Stimulated activated CD8-positive, alpha-beta memory T cell treated with anti-CD3 and anti-CD28 coated beads, Interleukin-7, amount 100 ng/mL, for 48 hours (primary cell): ENCODE results near the gene EDIL3.

Source experiments
- DNase-seq, 2 donors: peaks; one replicate each; pipeline ENCODE4 v3.0.0-alpha.2; 2020; ENCODE audit warnings: low read depth in 1 of 2; ENCODE audit errors: extremely low read depth in 1 of 2

The EDIL3 gene

DNA sequence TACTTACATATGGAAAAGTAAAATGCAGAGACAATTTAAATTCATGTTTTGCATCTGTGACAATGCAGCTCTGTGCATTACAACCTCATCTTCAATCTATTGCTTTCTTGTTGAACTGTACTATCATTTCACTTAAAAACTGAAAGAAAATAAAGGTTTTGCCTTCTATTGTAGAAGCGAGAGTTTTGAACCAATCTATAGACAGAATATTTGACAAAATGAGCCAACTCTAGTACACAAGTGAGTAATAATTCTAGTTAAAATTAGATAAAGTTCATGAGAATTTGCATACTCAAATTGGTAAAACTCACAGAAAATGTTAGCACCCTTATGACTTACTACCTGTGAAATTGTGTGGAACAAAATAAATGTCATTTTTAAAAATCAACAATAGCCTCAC lies 123.7 kb downstream of the EDIL3 start:
- no peak for DNase-seq

DNA sequence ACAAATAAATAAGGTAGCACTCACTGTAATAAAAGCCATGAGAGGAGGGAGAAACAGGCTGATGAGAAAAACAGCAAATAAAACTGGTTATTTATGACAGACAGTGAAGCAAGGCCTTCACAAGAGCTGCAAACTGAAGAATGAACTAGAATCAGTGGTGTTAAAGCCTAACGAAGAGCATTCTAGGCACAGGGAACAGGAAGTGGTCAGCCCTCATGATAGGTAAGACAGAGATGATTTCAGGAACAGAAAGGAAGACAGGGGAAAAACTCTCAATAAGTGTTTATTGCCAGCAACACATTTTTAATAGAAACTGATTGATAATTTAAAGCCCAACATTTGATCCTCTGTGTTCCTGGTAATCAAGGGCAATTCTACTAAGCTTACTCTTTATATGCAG lies 124.5 kb downstream of the EDIL3 start:
- no peak for DNase-seq

- DNase-seq: no peak
These were observed 125.2 kb downstream of the EDIL3 start for GRCh38 chr5:84259283-84260045.

GRCh38 chr5:84257061-84257460 lies 127.6 kb downstream of the EDIL3 start:
- no peak for DNase-seq

DNA sequence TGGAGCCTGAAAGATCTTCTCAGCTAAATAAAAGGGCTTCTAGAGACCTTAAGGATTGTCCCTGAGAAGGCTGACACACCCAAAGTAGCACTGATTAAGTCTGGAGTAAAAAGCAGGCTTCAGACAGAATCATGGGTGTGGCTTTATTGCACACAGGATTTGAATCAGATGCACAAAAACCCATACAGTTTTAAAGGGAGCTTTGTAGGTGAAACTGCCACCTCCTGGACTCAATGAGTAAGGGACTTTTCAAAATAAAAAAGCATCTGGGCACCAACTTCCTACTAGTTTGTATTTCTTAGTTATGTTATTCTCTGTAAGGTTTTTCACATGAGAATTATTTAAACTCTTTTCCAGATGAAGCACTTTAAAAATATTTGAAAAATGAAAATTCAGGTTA lies 129.4 kb downstream of the EDIL3 start:
- DNase-seq: no peak

DNA sequence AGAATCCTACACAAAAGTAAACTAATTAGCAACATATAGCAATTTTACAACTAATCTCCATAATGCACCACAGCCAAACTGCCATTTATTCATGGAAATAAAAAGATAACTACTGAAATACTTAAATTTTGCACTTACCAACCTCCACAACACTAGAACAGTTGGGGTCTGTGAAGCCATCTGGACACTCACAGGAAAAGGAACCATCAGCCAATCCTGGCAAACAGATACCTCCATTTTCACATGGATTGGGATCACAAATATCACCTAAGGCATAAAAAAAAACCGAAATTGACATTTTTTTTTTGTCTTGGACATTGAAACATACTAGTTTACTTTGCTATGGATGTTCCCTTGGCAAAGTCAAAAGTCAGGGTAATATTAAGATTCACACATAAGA lies 130.7 kb downstream of the EDIL3 start:
- DNase-seq: no peak

GRCh38 chr5:84251503-84251902 lies 133.2 kb downstream of the EDIL3 start:
- no peak for DNase-seq

GRCh38 chr5:84249918-84250630 lies 134.6 kb downstream of the EDIL3 start:
- DNase-seq: no peak

DNA sequence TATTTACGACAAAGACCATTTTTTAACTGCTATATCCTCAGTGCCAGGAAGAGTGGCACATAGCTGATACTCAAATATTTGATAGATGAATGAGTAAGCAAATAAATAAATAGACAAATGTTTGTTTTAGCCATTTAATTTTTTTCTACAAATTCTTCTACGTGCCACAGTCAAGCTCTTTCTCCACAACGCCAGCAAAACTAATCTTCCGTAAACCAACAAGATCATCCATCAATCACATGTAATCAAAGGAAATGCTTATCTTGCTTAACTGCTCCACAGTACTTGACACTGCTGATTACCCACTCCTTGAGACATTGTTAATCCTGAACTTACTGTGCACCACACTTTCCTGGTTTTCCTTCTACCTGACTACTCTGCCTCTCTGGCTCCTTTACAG lies 136.7 kb downstream of the EDIL3 start:
- no peak for DNase-seq

DNA sequence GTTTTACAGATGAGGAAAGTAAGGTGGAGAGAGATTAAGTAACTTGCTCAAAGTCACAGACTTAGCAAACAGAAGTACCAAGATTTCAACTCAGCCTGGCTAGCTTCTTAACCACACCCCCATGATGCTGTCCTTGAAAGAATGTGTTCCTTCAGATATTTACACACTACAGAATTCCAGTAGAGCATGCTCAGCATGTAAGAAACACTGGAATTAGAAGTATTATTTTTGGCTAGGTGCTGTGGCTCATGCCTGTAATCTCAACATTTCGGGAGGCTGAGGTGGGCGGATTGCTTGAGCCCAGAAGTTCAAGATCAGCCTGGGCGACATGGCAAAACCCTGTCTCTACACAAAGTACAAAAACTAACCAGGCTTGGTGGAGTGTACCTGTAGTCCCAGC lies 142.4 kb downstream of the EDIL3 start:
- DNase-seq: no peak

DNA sequence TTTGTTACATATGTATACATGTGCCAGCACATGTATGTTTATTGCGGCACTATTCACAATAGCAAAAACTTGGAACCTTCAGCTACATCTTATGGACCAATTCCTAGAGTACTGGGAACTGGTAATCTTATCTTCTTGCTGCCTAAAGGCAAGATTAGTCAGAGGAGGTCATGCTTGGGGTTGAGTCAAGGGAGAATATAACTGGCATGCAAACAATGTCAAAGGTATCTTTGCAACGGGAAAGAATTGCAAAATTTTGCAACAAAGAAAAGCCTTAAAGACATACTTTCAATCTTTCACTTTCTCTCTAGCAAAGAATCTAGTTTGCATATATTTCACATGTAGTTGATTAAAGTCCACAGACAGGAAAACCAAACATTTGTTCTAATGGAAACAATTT lies 145.2 kb downstream of the EDIL3 start:
- no peak for DNase-seq

GRCh38 chr5:84237126-84237525 lies 147.6 kb downstream of the EDIL3 start:
- DNase-seq: no peak

DNA sequence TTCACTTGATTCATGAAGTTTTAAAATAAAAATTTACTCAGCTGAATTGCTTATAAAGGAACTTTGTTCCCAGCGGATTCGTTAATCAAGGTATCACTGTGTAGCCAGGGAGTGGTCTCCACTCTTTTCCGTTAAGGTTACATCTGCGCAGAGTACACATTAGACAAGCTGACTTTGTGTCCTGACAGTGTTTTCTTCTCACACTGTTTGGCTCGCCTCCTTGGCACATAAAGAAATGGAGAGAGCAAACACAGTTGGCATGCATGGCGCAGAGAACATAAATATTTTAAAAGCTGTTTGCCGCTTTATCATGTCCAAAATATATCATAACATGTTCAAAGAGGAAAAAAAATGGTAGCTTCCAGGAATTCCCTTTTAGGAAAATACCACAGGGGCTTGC lies 153.2 kb downstream of the EDIL3 start:
- no peak for DNase-seq

DNA sequence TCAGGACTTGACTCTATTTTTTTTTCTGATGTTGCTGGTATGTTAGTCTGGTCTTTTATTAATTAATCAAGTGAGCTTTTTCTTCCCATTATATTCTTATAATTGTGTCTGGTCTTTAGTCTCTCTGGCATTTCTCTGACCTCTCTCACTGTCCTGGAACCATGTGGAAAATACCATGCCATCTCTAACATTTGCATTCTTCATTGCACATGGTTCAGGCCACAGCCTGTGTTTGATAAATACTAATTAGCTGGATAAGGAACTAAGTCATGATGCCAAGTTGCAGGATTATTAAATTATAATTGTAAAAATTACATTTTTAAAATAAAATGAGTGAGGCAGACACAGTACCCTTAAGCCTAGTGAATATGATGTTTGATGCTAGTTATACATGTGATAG lies 155.6 kb downstream of the EDIL3 start:
- no peak for DNase-seq

GRCh38 chr5:84228266-84228665 lies 156.4 kb downstream of the EDIL3 start:
- no peak for DNase-seq

DNA sequence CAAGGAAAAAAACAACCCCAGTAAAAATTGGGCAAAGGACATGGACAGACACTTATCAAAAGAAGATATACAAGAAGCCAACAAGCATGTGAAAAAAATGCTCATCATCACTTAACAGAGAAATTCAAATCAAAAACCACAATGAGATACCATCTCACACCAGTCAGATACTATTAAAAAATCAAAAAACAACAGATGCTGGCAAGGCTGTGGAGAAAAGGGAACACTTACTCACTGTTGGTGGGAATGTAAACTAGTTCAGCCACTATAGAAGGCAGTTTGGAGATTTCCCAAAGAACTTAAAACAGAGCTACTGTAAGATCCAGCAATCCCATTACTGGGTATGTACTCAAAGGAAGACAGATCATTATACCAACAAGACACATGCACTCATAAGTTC lies 157.4 kb downstream of the EDIL3 start:
- DNase-seq: no peak

DNA sequence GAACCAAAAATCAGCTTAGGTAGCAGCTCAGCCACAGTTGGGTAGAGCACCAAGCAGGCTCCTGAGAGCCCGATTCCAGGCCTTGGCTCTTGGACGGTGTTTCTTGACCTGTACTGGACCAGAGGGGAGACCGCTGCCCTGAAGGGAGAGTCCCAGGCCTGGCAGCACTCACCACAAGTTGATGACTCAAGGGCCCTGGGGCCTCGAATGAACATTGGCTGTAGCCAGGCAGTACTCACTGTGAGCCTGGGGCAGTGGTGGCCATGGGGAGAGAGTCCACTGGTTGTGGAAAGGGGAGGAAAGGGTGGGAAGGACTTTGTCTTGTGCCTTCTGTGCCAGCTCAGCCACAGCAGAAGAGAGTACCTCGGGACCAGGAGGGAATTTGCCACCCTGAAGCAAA lies 166.1 kb downstream of the EDIL3 start:
- DNase-seq: no peak

GRCh38 chr5:84215521-84215920 lies 169.2 kb downstream of the EDIL3 start:
- DNase-seq: no peak

- DNase-seq: no peak
These were observed 170.8 kb downstream of the EDIL3 start for GRCh38 chr5:84213861-84214260.

- no peak for DNase-seq
These were observed 171.5 kb downstream of the EDIL3 start for GRCh38 chr5:84213212-84213611.

GRCh38 chr5:84204772-84205171 lies 179.9 kb downstream of the EDIL3 start:
- DNase-seq: no peak

DNA sequence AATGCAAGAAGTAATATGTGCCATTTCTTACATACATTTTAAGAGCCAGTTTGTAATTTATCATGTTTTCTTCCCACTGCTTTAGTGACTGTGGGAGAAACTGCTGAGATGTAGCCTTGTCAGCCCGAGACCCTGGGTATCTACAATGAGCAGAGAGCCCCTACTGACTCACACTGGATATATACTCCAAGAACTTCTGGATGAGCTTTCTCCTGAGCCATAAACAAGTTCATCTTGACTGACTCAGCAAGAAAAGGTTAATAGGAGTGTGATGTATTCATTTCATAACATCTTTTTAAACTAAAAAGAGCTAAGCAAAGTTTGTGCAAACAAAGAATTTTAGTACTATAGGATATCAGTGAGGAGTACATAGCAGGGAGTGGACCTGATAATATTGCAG lies 182.5 kb downstream of the EDIL3 start:
- DNase-seq: no peak

DNA sequence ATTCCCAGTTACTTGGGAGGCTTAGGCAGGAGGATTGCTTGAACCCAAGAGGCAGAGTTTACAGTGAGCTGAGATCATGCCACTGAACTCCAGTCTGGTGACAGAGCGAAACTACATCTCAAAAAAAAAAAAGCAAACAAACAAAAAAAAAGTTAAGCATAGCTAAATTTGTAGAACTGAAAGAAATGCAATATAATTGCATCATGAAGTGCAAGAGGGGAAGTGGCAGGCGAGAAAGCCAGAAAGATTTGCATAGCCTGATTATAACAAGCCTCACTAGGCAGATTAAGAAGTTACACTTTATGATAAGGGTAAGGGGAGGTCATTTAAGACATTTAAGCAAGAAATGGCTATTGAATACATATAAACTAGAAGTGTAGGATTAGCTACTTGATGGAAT lies 187.1 kb downstream of the EDIL3 start:
- no peak for DNase-seq
